Liver (tissue), 9 donors: Measurements from ENCODE around the gene DIPK1B. TPM values are rescaled to one million over a fixed set of nuclear protein-coding genes. Genes with fewer than 3 reads are reported as not detected.

ENCODE experiments used
- DNase-seq: peaks from one replicate; pipeline ENCODE4 v3.0.0-alpha.2; 2017; ENCODE audit warnings: low spot score
- H3K27ac ChIP-seq, 2 donors: one replicate each; pipeline ENCODE4 v1.7.0; 2013; ENCODE audit warnings: inconsistent platforms in 2 of 2, low read length in 2 of 2, control low read depth in 1 of 2, low read depth in 1 of 2, mild to moderate bottlenecking in 1 of 2
- H3K27me3 ChIP-seq, 4 donors: one replicate each; pipeline versions ENCODE4 v1.6.1 to v1.7.0; 2013; ENCODE audit warnings: low read length in 3 of 4, inconsistent platforms in 1 of 4, mild to moderate bottlenecking in 1 of 4, moderate library complexity in 1 of 4; ENCODE audit not compliant: control insufficient read depth in 4 of 4, insufficient read depth in 4 of 4
- H3K36me3 ChIP-seq, 4 donors: one replicate each; pipeline versions ENCODE4 v1.6.1 to v1.7.0; 2013; ENCODE audit warnings: low read length in 3 of 4, mild to moderate bottlenecking in 3 of 4, low read depth in 1 of 4, moderate library complexity in 1 of 4; ENCODE audit not compliant: control insufficient read depth in 4 of 4, insufficient read depth in 3 of 4
- H3K4me1 ChIP-seq, 4 donors: one replicate each; pipeline versions ENCODE4 v1.6.1 to v1.7.0; 2013; ENCODE audit warnings: low read length in 3 of 4, mild to moderate bottlenecking in 3 of 4, moderate library complexity in 1 of 4; ENCODE audit not compliant: control insufficient read depth in 4 of 4, insufficient read depth in 4 of 4
- H3K4me3 ChIP-seq, 3 donors: one replicate each; pipeline versions ENCODE4 v1.6.1 to v1.7.0; 2013; ENCODE audit warnings: low read length in 3 of 3, control low read depth in 1 of 3, low read depth in 1 of 3, mild to moderate bottlenecking in 1 of 3
- H3K9ac ChIP-seq, 2 donors: one replicate each; pipeline ENCODE4 v1.7.0; 2013; ENCODE audit warnings: low read length in 2 of 2, mild to moderate bottlenecking in 2 of 2, moderate library complexity in 2 of 2, control low read depth in 1 of 2, low read depth in 1 of 2
- H3K9me3 ChIP-seq, 4 donors: one replicate each; pipeline versions ENCODE4 v1.6.1 to v1.7.0; 2013; ENCODE audit warnings: low read length in 3 of 4; ENCODE audit not compliant: control insufficient read depth in 4 of 4
- FOXA1 ChIP-seq: IDR thresholded peaks from 2 replicates; pipeline ENCODE4 v1.6.1; 2016; ENCODE audit warnings: antibody characterized with exemption
- FOXA2 ChIP-seq: IDR thresholded peaks from 2 replicates; pipeline ENCODE4 v1.6.1; 2016; ENCODE audit warnings: antibody characterized with exemption
- HNF4A ChIP-seq, 2 donors: conservative IDR thresholded peaks; 2 replicates each; pipeline ENCODE4 v1.6.1; 2016; ENCODE audit warnings: antibody characterized with exemption in 2 of 2, mild to moderate bottlenecking in 2 of 2
- HNF4G ChIP-seq: IDR thresholded peaks from 2 replicates; pipeline ENCODE4 v1.6.1; 2016; ENCODE audit warnings: antibody characterized with exemption
- JUND ChIP-seq, 2 donors: IDR thresholded peaks; 2 replicates each; pipeline ENCODE4 v1.6.1; 2016; ENCODE audit warnings: antibody characterized with exemption in 2 of 2
- NR2F2 ChIP-seq: IDR thresholded peaks from 2 replicates; pipeline ENCODE4 v1.6.1; 2016; ENCODE audit warnings: antibody characterized with exemption
- RAD21 ChIP-seq, 2 donors: IDR thresholded peaks; 2 replicates each; pipeline ENCODE4 v1.6.1; 2016; ENCODE audit warnings: antibody characterized with exemption in 2 of 2, mild to moderate bottlenecking in 2 of 2
- RXRA ChIP-seq, 2 donors: IDR thresholded peaks; 2 replicates each; pipeline ENCODE4 v1.6.1; 2017 to 2018; ENCODE audit warnings: antibody characterized with exemption in 2 of 2, mild to moderate bottlenecking in 1 of 2
- SP1 ChIP-seq: IDR thresholded peaks from 2 replicates; pipeline ENCODE4 v1.6.1; 2018; ENCODE audit warnings: antibody characterized with exemption, mild to moderate bottlenecking
- YY1 ChIP-seq: IDR thresholded peaks from 2 replicates; pipeline ENCODE4 v1.6.1; 2016; ENCODE audit warnings: antibody characterized with exemption, mild to moderate bottlenecking
- WGBS: extraction: QIAGEN DNeasy Blood & Tissue Kit; methylation state at CpG from one replicate; pipeline ENCODE4 v1.1.7; 2013; 5-methylcytosine and 5-hydroxymethylcytosine counted together
- polyA plus RNA-seq, 2 donors: library from polyadenylated mRNA; stranded (reverse) in 1 of 2; unstranded in 1 of 2; fragments of 200-250 nt in 1 of 2; fragments of >200 nt in 1 of 2; fragmentation: Nextera tagmentation in 1 of 2; extraction: Ambion mirVana in 1 of 2; gene quantifications; one replicate each; pipeline versions ENCODE4 v1.2.1 to v1.2.3, GENCODE V29; 2013 to 2015
- total RNA-seq, 2 donors: library from RNA; depleted of rRNA; stranded (reverse); fragments of >200 nt; gene quantifications; one replicate each; pipeline ENCODE4 v1.2.3, GENCODE V29; 2014
- TF ChIP-seq, protein P1 (sequence below): IDR thresholded peaks from 2 replicates; pipeline ENCODE4 v1.6.1; 2016; ENCODE audit warnings: antibody characterized with exemption, mild to moderate bottlenecking
- TF ChIP-seq, protein P2 (sequence below): IDR thresholded peaks from 2 replicates; pipeline ENCODE4 v1.6.1; 2016; ENCODE audit warnings: antibody characterized with exemption
- TF ChIP-seq, protein P3 (sequence below): IDR thresholded peaks from 2 replicates; pipeline ENCODE4 v1.6.1; 2016; ENCODE audit warnings: antibody characterized with exemption
- TF ChIP-seq, protein P4 (sequence below): IDR thresholded peaks from 2 replicates; pipeline ENCODE4 v1.6.1; 2016; ENCODE audit warnings: antibody characterized with exemption
- TF ChIP-seq, protein P5 (sequence below): fragments of 150-350 bp; IDR thresholded peaks from 2 replicates; pipeline ENCODE4 v1.5.1; 2017; ENCODE audit warnings: improper control_type of control experiment, low read depth, low read length; ENCODE audit not compliant: missing input control
- donor health status: healthy.
- donor health status: healthy.
- donor health status: healthy.
- donor health status: healthy.
- donor health status: healthy.

Gene DIPK1B
- total and polyA plus RNA-seq, 4 donors: 2.3 to 19.7 (median 5.2) TPM

DNA sequence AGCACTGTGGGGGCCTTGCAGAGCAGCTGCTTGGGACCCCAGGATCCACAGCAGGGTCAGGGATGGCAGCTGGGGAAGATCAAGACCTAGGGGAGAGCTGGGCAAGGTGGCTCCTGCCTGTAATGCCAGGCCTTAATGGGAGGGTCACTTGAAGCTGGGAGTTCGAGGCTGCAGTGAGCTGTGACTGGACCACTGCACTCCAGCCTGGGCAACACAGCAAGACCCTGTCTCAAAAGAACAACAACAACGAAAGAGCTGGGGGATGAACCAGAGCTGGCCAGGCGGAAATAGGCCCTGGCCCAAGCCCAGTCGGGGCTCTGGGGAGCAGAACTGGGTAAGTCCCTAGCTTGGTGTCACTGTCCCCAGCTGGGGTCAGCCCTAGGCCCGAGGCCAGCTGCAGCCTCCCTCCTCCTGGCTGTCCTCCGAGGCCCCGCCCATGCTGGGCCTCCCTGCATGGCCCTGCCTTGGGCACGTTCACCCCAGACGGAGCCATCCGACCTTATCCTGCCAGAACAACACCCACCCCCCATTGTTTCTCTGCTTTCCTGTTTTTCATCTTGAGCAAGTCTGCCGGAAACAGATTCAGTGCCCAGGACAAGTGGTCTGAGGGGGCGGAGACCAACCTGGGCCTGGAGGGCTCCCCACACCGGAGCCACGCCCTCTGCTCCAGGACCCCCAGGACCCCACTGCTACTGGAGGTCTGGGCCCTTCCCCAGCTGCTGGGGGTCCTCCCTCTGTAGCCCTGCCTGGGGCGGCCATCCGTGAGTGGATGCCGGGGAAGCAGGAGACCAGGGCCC lies 1.9 kb downstream of the DIPK1B start:
- WGBS: 64% methylated on average over 17 of the region's 17 CpGs
- H3K4me3 ChIP-seq: no peak overlapping the region
- no peaks in the 10 kb centered on the region for H3K36me3 ChIP-seq
- H3K9ac ChIP-seq: no peak overlapping the region
- no peak for DNase-seq
- peak overlapping the region; percentile 33 to 46 for H3K27ac ChIP-seq
- peaks cover 4 to 21% (median 15%) of the 10 kb centered on the region in 4 donors for H3K4me1 ChIP-seq
- peak; percentile 73 for TF ChIP-seq NR2F2
- TF ChIP-seq RXRA (IDR thresholded peaks at IDR 0.05): peak; percentile 23 to 33
- no peak for TF ChIP-seq HNF4G
- no peak for TF ChIP-seq JUND (IDR thresholded peaks at IDR 0.05)
- TF ChIP-seq, protein P1, sequence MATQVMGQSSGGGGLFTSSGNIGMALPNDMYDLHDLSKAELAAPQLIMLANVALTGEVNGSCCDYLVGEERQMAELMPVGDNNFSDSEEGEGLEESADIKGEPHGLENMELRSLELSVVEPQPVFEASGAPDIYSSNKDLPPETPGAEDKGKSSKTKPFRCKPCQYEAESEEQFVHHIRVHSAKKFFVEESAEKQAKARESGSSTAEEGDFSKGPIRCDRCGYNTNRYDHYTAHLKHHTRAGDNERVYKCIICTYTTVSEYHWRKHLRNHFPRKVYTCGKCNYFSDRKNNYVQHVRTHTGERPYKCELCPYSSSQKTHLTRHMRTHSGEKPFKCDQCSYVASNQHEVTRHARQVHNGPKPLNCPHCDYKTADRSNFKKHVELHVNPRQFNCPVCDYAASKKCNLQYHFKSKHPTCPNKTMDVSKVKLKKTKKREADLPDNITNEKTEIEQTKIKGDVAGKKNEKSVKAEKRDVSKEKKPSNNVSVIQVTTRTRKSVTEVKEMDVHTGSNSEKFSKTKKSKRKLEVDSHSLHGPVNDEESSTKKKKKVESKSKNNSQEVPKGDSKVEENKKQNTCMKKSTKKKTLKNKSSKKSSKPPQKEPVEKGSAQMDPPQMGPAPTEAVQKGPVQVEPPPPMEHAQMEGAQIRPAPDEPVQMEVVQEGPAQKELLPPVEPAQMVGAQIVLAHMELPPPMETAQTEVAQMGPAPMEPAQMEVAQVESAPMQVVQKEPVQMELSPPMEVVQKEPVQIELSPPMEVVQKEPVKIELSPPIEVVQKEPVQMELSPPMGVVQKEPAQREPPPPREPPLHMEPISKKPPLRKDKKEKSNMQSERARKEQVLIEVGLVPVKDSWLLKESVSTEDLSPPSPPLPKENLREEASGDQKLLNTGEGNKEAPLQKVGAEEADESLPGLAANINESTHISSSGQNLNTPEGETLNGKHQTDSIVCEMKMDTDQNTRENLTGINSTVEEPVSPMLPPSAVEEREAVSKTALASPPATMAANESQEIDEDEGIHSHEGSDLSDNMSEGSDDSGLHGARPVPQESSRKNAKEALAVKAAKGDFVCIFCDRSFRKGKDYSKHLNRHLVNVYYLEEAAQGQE: no peak
- TF ChIP-seq SP1: peak; percentile 21
- H3K27me3 ChIP-seq: no peaks in the 10 kb centered on the region
- no peaks in the 10 kb centered on the region for H3K9me3 ChIP-seq

DNA sequence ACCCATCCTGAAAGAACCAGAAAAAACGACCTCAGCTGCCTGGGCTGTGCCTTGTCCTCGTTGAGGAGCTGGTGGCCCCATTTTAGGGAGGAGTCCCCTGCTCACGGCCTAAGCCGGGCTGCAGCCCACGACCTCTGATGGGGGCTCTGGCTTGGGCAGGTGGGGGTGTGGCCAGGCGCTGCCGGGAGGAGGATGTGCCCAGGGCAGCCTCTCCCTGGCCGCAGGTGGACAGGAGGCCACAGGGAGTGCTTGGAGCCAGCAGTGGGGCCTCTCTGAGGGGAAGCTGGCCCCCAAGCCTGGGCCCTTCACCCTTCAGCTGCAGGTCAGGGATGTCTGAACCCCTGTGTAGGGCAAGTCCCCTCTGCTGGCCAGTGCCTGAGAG lies 2.5 kb downstream of the DIPK1B start:
- no peaks in the 10 kb centered on the region for H3K27me3 ChIP-seq
- H3K9ac ChIP-seq: no peak overlapping the region
- no peak for DNase-seq
- H3K4me3 ChIP-seq: no peak overlapping the region
- H3K36me3 ChIP-seq: no peaks in the 10 kb centered on the region
- no peaks in the 10 kb centered on the region for H3K9me3 ChIP-seq
- 57% methylated on average over 8 of the region's 8 CpGs for WGBS
- H3K27ac ChIP-seq: peak overlapping the region in 1 of 2 donors; percentile 33
- TF ChIP-seq HNF4A (conservative IDR thresholded peaks at IDR 0.05) (no peak), JUND (IDR thresholded peaks at IDR 0.05) (no peak)
- peaks cover 4 to 26% (median 15%) of the 10 kb centered on the region in 4 donors for H3K4me1 ChIP-seq

DNA sequence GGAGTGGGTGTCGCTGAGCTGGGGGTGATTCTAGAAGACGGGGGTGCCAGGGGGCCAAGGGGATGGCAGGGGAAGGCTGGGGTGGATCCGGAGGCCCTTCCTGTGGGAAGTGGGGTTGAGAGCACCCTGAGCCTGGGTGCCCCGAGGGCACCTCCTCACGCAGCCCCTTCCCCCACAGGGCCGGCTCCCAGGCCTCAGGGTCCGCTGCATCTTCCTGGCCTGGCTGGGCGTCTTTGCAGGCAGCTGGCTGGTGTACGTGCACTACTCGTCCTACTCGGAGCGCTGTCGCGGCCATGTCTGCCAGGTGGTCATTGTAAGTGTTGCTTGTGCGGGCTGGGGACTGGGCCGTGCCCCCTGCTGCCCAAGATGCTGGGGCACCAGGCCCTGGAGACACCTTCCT lies 5.0 kb downstream of the DIPK1B start:
- no peak for DNase-seq

More for the DNA sequence above, 5.0 kb downstream of the DIPK1B start:
- Histone ChIP-seq H3K4me3 (no peak overlapping the region), H3K27ac (no peak overlapping the region), H3K9me3 (no peaks in the 10 kb centered on the region), H3K27me3 (no peaks in the 10 kb centered on the region), H3K4me1 (peaks cover 4 to 28% (median 12%) of the 10 kb centered on the region in 4 donors), H3K36me3 (peaks cover 0 to 3% (median 0%) of the 10 kb centered on the region in 4 donors), H3K9ac (no peak overlapping the region)
- WGBS: 85% methylated on average over 16 of the region's 16 CpGs
- TF ChIP-seq, protein P2, sequence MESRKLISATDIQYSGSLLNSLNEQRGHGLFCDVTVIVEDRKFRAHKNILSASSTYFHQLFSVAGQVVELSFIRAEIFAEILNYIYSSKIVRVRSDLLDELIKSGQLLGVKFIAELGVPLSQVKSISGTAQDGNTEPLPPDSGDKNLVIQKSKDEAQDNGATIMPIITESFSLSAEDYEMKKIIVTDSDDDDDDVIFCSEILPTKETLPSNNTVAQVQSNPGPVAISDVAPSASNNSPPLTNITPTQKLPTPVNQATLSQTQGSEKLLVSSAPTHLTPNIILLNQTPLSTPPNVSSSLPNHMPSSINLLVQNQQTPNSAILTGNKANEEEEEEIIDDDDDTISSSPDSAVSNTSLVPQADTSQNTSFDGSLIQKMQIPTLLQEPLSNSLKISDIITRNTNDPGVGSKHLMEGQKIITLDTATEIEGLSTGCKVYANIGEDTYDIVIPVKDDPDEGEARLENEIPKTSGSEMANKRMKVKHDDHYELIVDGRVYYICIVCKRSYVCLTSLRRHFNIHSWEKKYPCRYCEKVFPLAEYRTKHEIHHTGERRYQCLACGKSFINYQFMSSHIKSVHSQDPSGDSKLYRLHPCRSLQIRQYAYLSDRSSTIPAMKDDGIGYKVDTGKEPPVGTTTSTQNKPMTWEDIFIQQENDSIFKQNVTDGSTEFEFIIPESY: no peak
- TF ChIP-seq RXRA (IDR thresholded peaks at IDR 0.05) (no peak), RAD21 (IDR thresholded peaks at IDR 0.05) (no peak), NR2F2 (no peak), FOXA2 (no peak), YY1 (no peak), FOXA1 (no peak), JUND (IDR thresholded peaks at IDR 0.05) (no peak), HNF4A (conservative IDR thresholded peaks at IDR 0.05) (no peak)
- TF ChIP-seq, protein P3, sequence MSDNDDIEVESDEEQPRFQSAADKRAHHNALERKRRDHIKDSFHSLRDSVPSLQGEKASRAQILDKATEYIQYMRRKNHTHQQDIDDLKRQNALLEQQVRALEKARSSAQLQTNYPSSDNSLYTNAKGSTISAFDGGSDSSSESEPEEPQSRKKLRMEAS: no peak
- TF ChIP-seq, protein P4, sequence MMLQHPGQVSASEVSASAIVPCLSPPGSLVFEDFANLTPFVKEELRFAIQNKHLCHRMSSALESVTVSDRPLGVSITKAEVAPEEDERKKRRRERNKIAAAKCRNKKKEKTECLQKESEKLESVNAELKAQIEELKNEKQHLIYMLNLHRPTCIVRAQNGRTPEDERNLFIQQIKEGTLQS: no peak
- TF ChIP-seq, protein P5, sequence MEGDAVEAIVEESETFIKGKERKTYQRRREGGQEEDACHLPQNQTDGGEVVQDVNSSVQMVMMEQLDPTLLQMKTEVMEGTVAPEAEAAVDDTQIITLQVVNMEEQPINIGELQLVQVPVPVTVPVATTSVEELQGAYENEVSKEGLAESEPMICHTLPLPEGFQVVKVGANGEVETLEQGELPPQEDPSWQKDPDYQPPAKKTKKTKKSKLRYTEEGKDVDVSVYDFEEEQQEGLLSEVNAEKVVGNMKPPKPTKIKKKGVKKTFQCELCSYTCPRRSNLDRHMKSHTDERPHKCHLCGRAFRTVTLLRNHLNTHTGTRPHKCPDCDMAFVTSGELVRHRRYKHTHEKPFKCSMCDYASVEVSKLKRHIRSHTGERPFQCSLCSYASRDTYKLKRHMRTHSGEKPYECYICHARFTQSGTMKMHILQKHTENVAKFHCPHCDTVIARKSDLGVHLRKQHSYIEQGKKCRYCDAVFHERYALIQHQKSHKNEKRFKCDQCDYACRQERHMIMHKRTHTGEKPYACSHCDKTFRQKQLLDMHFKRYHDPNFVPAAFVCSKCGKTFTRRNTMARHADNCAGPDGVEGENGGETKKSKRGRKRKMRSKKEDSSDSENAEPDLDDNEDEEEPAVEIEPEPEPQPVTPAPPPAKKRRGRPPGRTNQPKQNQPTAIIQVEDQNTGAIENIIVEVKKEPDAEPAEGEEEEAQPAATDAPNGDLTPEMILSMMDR: no peak
